H9 (cell line): Measurements from ENCODE around the gene JUP. TPM values are rescaled to one million over a fixed set of nuclear protein-coding genes. Genes with fewer than 3 reads are reported as not detected.

ENCODE experiments used
- DNase-seq: peaks from one replicate; pipeline ENCODE4 v3.0.0-alpha.2; 2017
- H2AFZ ChIP-seq: one replicate; pipeline ENCODE4 v1.6.1; 2013; ENCODE audit warnings: mild to moderate bottlenecking, low read length, control low read depth, moderate library complexity
- H2AK5ac ChIP-seq: 2 replicates; pipeline ENCODE4 v1.6.1; 2013; ENCODE audit warnings: low read length, control low read depth, mixed read lengths; ENCODE audit not compliant: insufficient read length
- H2BK120ac ChIP-seq: one replicate; pipeline ENCODE4 v1.6.1; 2013; ENCODE audit warnings: low read depth, mild to moderate bottlenecking, low read length, control low read depth, inconsistent platforms; ENCODE audit not compliant: poor library complexity, severe bottlenecking
- H2BK12ac ChIP-seq: 2 replicates; pipeline ENCODE4 v1.6.1; 2013; ENCODE audit warnings: low read length, control low read depth, mixed read lengths, low read depth; ENCODE audit not compliant: insufficient read length
- H2BK15ac ChIP-seq: 2 replicates; pipeline ENCODE4 v1.6.1; 2013; ENCODE audit warnings: low read depth, low read length, control low read depth
- H2BK20ac ChIP-seq: one replicate; pipeline ENCODE4 v1.6.1; 2013; ENCODE audit warnings: low read depth, mild to moderate bottlenecking, low read length, control low read depth, inconsistent platforms; ENCODE audit not compliant: poor library complexity, severe bottlenecking
- H2BK5ac ChIP-seq: 2 replicates; pipeline ENCODE4 v1.6.1; 2013; ENCODE audit warnings: low read length, control low read depth, mixed read lengths; ENCODE audit not compliant: insufficient read length
- H3K14ac ChIP-seq: 2 replicates; pipeline ENCODE4 v1.6.1; 2013; ENCODE audit warnings: low read length, control low read depth; ENCODE audit not compliant: insufficient read depth
- H3K18ac ChIP-seq: 2 replicates; pipeline ENCODE4 v1.6.1; 2013; ENCODE audit warnings: low read depth, mild to moderate bottlenecking, mixed read lengths, low read length, control low read depth; ENCODE audit not compliant: insufficient read length
- H3K23ac ChIP-seq: 2 replicates; pipeline ENCODE4 v1.6.1; 2013; ENCODE audit warnings: low read length, control low read depth, mixed read lengths, low read depth; ENCODE audit not compliant: insufficient read length
- H3K23me2 ChIP-seq: 2 replicates; pipeline ENCODE4 v1.6.1; 2013; ENCODE audit warnings: low read depth, mild to moderate bottlenecking, mixed read lengths, low read length, control low read depth; ENCODE audit not compliant: insufficient read length, poor library complexity, severe bottlenecking
- H3K27ac ChIP-seq: 2 replicates; pipeline ENCODE4 v1.5.1; 2013; ENCODE audit warnings: low read length, control low read depth, mixed read lengths, low read depth; ENCODE audit not compliant: insufficient read length
- H3K27me3 ChIP-seq: 2 replicates; pipeline ENCODE4 v1.6.1; 2013; ENCODE audit warnings: low read length, control low read depth, inconsistent platforms; ENCODE audit not compliant: insufficient read depth
- H3K4ac ChIP-seq: 2 replicates; pipeline ENCODE4 v1.6.1; 2013; ENCODE audit warnings: low read depth, mild to moderate bottlenecking, control low read depth, inconsistent platforms, low read length, moderate library complexity
- H3K4me1 ChIP-seq: 2 replicates; pipeline ENCODE4 v1.6.1; 2013; ENCODE audit warnings: low read length, control low read depth, inconsistent platforms; ENCODE audit not compliant: insufficient read depth
- H3K4me2 ChIP-seq: 2 replicates; pipeline ENCODE4 v1.6.1; 2013; ENCODE audit warnings: low read length, control low read depth, mixed read lengths; ENCODE audit not compliant: insufficient read length, insufficient read depth
- H3K56ac ChIP-seq: 2 replicates; pipeline ENCODE4 v1.6.1; 2013; ENCODE audit warnings: low read depth, mild to moderate bottlenecking, mixed read lengths, low read length, control low read depth; ENCODE audit not compliant: insufficient read length
- H3K79me1 ChIP-seq: 2 replicates; pipeline ENCODE4 v1.6.1; 2013; ENCODE audit warnings: low read depth, mild to moderate bottlenecking, moderate library complexity, low read length, control low read depth, inconsistent platforms; ENCODE audit not compliant: insufficient read depth, poor library complexity, severe bottlenecking
- H3K79me2 ChIP-seq: 2 replicates; pipeline ENCODE4 v1.6.1; 2013; ENCODE audit warnings: low read length, control low read depth, inconsistent platforms; ENCODE audit not compliant: insufficient read depth
- H3K9ac ChIP-seq: 2 replicates; pipeline ENCODE4 v1.6.1; 2013; ENCODE audit warnings: low read length, control low read depth, mixed read lengths; ENCODE audit not compliant: insufficient read length; ENCODE audit errors: extremely low read depth
- H3K9me3 ChIP-seq: one replicate; pipeline ENCODE4 v1.6.1; 2013; ENCODE audit warnings: low read depth, low read length, inconsistent platforms; ENCODE audit not compliant: control insufficient read depth
- H3T11ph ChIP-seq: one replicate; pipeline ENCODE4 v1.6.1; 2013; ENCODE audit warnings: mild to moderate bottlenecking, low read length, control low read depth, inconsistent platforms
- H4K20me1 ChIP-seq: one replicate; pipeline ENCODE4 v1.6.1; 2013; ENCODE audit not compliant: control insufficient read depth, insufficient read length, insufficient read depth
- H4K5ac ChIP-seq: 2 replicates; pipeline ENCODE4 v1.6.1; 2013; ENCODE audit warnings: low read depth, mild to moderate bottlenecking, mixed read lengths, low read length, control low read depth; ENCODE audit not compliant: insufficient read length
- H4K8ac ChIP-seq: replicated peaks from 2 replicates; pipeline ENCODE4 v1.6.1; 2013; ENCODE audit warnings: low read length, control low read depth, mixed read lengths, low read depth; ENCODE audit not compliant: insufficient read length
- H4K91ac ChIP-seq: 2 replicates; pipeline ENCODE4 v1.6.1; 2013; ENCODE audit warnings: low read depth, mild to moderate bottlenecking, moderate library complexity, mixed read lengths, low read length, control low read depth; ENCODE audit not compliant: insufficient read length
- H3K27ac Mint-ChIP-seq, 3 experiments: 2 replicates in 2 of 3; 3 replicates in 1 of 3; pipeline ENCODE4 v1.8.0; 2020 to 2021; ENCODE audit warnings: mixed read lengths in 3 of 3, mild to moderate bottlenecking in 1 of 3, moderate library complexity in 1 of 3
- H3K27me3 Mint-ChIP-seq: 2 replicates; pipeline ENCODE4 v1.8.0; 2021; ENCODE audit warnings: low read depth, mild to moderate bottlenecking, moderate library complexity, mixed read lengths
- H3K36me3 Mint-ChIP-seq, 3 experiments: 2 replicates in 2 of 3; 3 replicates in 1 of 3; pipeline ENCODE4 v1.8.0; 2020 to 2021; ENCODE audit warnings: low read depth in 3 of 3, mixed read lengths in 3 of 3; ENCODE audit not compliant: insufficient read depth in 1 of 3
- H3K4me1 Mint-ChIP-seq, 2 experiments: 2 replicates each; pipeline ENCODE4 v1.8.0; 2020; ENCODE audit warnings: mixed read lengths in 2 of 2
- H3K4me3 Mint-ChIP-seq, 2 experiments: 2 replicates in 1 of 2; 3 replicates in 1 of 2; pipeline ENCODE4 v1.8.0; 2020 to 2021; ENCODE audit warnings: mild to moderate bottlenecking in 2 of 2, mixed read lengths in 2 of 2, moderate library complexity in 1 of 2
- H3K9me3 Mint-ChIP-seq, 2 experiments: 2 replicates in 1 of 2; 3 replicates in 1 of 2; pipeline ENCODE4 v1.8.0; 2020; ENCODE audit warnings: mild to moderate bottlenecking in 2 of 2, mixed read lengths in 2 of 2, moderate library complexity in 1 of 2
- CTCF ChIP-seq: fragments of 200-600 bp; sonication (generic); conservative IDR thresholded peaks from 3 replicates; pipeline ENCODE4 v1.8.0; 2021; ENCODE audit warnings: antibody characterized with exemption, mild to moderate bottlenecking
- WGBS: extraction: QIAGEN DNeasy Blood & Tissue Kit; methylation state at CpG from one replicate; pipeline ENCODE4 v1.1.7; 2013; ENCODE audit warnings: missing lambda C conversion rate, low lambda C conversion rate, mixed read lengths; ENCODE audit not compliant: insufficient read length; ENCODE audit errors: extremely low coverage; 5-methylcytosine and 5-hydroxymethylcytosine counted together
- total RNA-seq: library from RNA; stranded (reverse); gene quantifications from 2 replicates; pipeline ENCODE4 v1.2.1, GENCODE V29; 2021

The JUP gene
- total RNA-seq, 1 experiment from 2014 or later: 90.1 TPM

- WGBS: no CpG with 5 or more reads among the region's 5 CpGs
- no peak overlapping the region for H3K4me2 ChIP-seq
Observed at GRCh38 chr17:41725134-41725533, 61.4 kb downstream of the JUP start.

More at GRCh38 chr17:41725134-41725533, 61.4 kb downstream of the JUP start:
- no peak overlapping the region for H3T11ph ChIP-seq
- H3K27me3 ChIP-seq: no peaks in the 10 kb centered on the region
- no peak overlapping the region for H2BK15ac ChIP-seq
- H3K36me3 Mint-ChIP-seq: no peaks in the 10 kb centered on the region; a peak in 2 of 7 replicates
- no peak overlapping the region for H4K91ac ChIP-seq
- no peak overlapping the region for H2BK20ac ChIP-seq
- no peak overlapping the region for H4K5ac ChIP-seq
- no peak overlapping the region for H2AK5ac ChIP-seq
- H2BK12ac ChIP-seq: no peak overlapping the region
- H3K27ac ChIP-seq: no peak overlapping the region
- no peaks in the 10 kb centered on the region for H3K79me2 ChIP-seq
- no peak overlapping the region for H4K8ac ChIP-seq
- H3K4me3 Mint-ChIP-seq: peak overlapping the region in 1 of 2 experiments; percentile 35; a peak in 2 of 5 replicates
- peaks cover 2% of the 10 kb centered on the region for H4K20me1 ChIP-seq
- H2BK120ac ChIP-seq: no peak overlapping the region
- H3K27ac Mint-ChIP-seq: peak overlapping the region in 1 of 3 experiments; percentile 34; a peak in 1 of 7 replicates
- H3K4ac ChIP-seq: no peak overlapping the region
- peaks cover 14% of the 10 kb centered on the region for H3K27me3 Mint-ChIP-seq
- H2AFZ ChIP-seq: no peak overlapping the region
- no peak overlapping the region for H3K56ac ChIP-seq
- no peak overlapping the region for H3K14ac ChIP-seq
- no peak for DNase-seq
- peak; percentile 21; the same call in 1 of the 3 replicates for TF ChIP-seq CTCF
- H3K79me1 ChIP-seq: no peaks in the 10 kb centered on the region
- H3K9me3 Mint-ChIP-seq: peaks cover 0 to 2% of the 10 kb centered on the region in 2 experiments; a peak in 1 of 5 replicates
- H2BK5ac ChIP-seq: no peak overlapping the region
- H3K9ac ChIP-seq: no peak overlapping the region
- no peaks in the 10 kb centered on the region for H3K23me2 ChIP-seq
- peaks cover 6 to 14% of the 10 kb centered on the region in 2 experiments for H3K4me1 Mint-ChIP-seq
- H3K4me1 ChIP-seq: no peaks in the 10 kb centered on the region
- H3K23ac ChIP-seq: no peak overlapping the region
- H3K9me3 ChIP-seq: no peaks in the 10 kb centered on the region
- no peak overlapping the region for H3K18ac ChIP-seq
